ENCODE data around the gene ARMH3. TPM values are rescaled to one million over a fixed set of nuclear protein-coding genes. Genes with fewer than 3 reads are reported as not detected.

The ARMH3 gene
- total RNA-seq, 4 donors from 2014 or later = 12.9 to 19.3 (median 16.2) TPM

DNA sequence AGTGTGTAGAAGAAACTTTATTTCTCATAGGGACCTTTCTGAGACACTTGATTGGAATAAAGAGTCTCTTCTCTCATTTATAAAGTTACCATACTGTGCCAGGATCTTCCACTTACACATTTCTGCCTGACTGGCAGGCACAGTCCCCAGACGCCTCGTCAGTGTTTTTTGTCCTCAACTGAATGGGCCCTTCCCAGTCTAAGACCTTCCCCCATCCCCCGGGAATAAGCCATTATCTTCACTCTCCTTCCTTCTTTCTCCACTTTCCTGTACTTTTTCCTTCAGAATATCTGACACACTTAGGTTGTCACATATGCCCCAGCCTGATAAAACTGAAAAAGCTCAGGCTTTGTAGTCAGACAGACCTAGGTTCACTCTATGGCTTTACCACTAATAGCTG is 177.1 kb downstream of the ARMH3 start:
- peaks cover 0 to 7% (median 1%) of the 10 kb centered on the region in 4 donors for H3K36me3 ChIP-seq
- no peaks in the 10 kb centered on the region for H3K27me3 ChIP-seq
- intact Hi-C loops (cut with DNase I) = no loop called here
- 87% methylated on average over 3 of the region's 3 CpGs for WGBS
- H3K9me3 ChIP-seq = no peaks in the 10 kb centered on the region
- no peak overlapping the region for H3K27ac ChIP-seq (replicated peaks in 1 of 4)
- H3K4me1 ChIP-seq = peaks cover 11 to 20% (median 15%) of the 10 kb centered on the region in 4 donors
- DNase-seq (ENCODE audit: extremely low spot score) = no peak
- no peak overlapping the region for H3K4me3 ChIP-seq
- TF ChIP-seq POLR2AphosphoS5 (IDR thresholded peaks at IDR 0.05) (no peak), POLR2A (IDR thresholded peaks at IDR 0.05; ENCODE audit: low read depth) (no peak)

DNA sequence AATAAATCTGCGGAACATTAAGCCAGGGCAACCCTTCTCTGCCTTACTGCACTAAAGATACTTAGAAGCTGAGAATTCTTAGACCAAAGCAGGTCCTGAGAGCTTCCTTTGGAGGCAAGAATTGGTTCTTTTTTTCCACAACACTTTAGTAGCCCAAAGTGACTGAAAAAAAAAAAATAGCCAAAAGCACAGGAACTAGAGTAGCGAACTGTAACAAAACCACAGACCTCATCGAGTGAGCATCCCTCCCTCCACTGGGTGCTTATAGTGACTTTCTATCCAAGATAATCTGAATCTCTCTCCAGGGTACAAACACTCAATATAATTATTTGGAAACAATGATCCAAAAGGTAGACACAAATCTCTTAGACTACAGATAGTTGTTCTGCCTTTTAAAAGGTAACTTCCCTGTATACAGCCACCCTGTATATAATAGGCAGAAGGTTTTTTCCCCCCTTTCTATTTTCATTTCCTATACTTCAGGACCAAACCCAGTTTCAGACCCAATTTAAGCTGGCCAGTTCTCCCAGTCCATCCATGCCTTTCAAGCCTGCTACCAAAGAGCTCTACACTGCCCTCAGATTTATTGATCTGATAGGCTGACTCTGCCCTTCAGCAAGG is 180.8 kb downstream of the ARMH3 start:
- Histone ChIP-seq H3K27me3 (no peaks in the 10 kb centered on the region), H3K4me3 (no peak overlapping the region), H3K27ac (replicated peaks in 1 of 4) (no peak overlapping the region), H3K4me1 (peaks cover 7 to 15% (median 11%) of the 10 kb centered on the region in 4 donors), H3K9me3 (no peaks in the 10 kb centered on the region), H3K36me3 (peaks cover 0 to 7% (median 4%) of the 10 kb centered on the region in 4 donors)
- TF ChIP-seq POLR2AphosphoS5 (IDR thresholded peaks at IDR 0.05) = no peak
- TF ChIP-seq, protein P1, sequence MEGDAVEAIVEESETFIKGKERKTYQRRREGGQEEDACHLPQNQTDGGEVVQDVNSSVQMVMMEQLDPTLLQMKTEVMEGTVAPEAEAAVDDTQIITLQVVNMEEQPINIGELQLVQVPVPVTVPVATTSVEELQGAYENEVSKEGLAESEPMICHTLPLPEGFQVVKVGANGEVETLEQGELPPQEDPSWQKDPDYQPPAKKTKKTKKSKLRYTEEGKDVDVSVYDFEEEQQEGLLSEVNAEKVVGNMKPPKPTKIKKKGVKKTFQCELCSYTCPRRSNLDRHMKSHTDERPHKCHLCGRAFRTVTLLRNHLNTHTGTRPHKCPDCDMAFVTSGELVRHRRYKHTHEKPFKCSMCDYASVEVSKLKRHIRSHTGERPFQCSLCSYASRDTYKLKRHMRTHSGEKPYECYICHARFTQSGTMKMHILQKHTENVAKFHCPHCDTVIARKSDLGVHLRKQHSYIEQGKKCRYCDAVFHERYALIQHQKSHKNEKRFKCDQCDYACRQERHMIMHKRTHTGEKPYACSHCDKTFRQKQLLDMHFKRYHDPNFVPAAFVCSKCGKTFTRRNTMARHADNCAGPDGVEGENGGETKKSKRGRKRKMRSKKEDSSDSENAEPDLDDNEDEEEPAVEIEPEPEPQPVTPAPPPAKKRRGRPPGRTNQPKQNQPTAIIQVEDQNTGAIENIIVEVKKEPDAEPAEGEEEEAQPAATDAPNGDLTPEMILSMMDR (IDR thresholded peaks at IDR 0.05) = no peak
- TF ChIP-seq POLR2A (IDR thresholded peaks at IDR 0.05; ENCODE audit: low read depth) = no peak
- TF ChIP-seq EP300 (IDR thresholded peaks at IDR 0.05) = no peak
- WGBS = 67% methylated on average over 3 of the region's 3 CpGs
- no peak for DNase-seq (ENCODE audit: extremely low spot score)
- intact Hi-C loops (cut with DNase I) = no loop called here

DNA sequence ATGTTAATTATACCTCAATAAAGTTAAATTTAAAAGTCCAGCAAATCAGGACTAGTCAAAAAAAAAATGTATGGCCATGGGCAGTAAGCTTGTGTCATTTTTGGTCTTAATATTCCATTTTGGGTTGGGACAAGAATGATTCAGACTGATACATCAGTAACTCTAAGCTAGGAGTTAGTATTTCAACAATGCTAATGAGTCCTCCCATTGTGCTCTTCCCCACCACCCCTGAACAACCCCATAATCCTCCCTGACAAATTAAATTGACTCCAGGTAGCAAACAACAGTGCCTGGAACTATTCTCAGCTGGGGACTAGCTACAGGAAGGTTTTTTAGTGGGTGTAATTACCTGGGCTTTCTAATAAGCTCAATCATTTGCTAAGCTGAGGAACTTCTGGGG is 181.7 kb downstream of the ARMH3 start:
- Histone ChIP-seq H3K4me1 (peaks cover 0 to 6% (median 2%) of the 10 kb centered on the region in 4 donors), H3K4me3 (no peak overlapping the region), H3K27me3 (no peaks in the 10 kb centered on the region), H3K36me3 (peaks cover 0 to 7% (median 4%) of the 10 kb centered on the region in 4 donors), H3K27ac (replicated peaks in 1 of 4) (no peak overlapping the region), H3K9me3 (no peaks in the 10 kb centered on the region)
- no peak for DNase-seq (ENCODE audit: extremely low spot score)
- TF ChIP-seq EP300 (IDR thresholded peaks at IDR 0.05) (no peak), POLR2AphosphoS5 (IDR thresholded peaks at IDR 0.05) (no peak), POLR2A (IDR thresholded peaks at IDR 0.05; ENCODE audit: low read depth) (no peak)
- TF ChIP-seq, protein P1 (IDR thresholded peaks at IDR 0.05) = no peak
- intact Hi-C loops (cut with DNase I) = no loop called here

DNA sequence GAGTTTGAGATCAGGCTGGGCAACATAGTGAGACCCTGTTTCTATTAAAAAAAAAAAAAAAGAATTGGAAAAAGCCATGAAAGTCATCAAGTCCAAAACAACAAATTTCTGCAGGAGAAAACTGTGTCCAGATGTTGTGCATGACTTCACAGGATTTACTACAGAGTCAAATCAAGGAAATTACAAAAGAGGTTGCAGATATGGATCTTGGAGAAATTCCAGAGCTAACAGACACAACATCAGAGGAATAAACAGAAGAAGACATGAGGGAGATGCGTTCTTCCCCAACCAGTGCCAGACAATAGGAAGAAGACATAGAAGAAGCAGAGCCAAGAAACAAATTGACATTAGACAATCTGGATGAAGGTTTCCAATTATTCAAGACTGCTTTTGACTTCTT is 188.0 kb downstream of the ARMH3 start:
- no peaks in the 10 kb centered on the region for H3K9me3 ChIP-seq
- no peak overlapping the region for H3K27ac ChIP-seq (replicated peaks in 1 of 4)
- no peak overlapping the region for H3K4me3 ChIP-seq
- TF ChIP-seq POLR2A (IDR thresholded peaks at IDR 0.05; ENCODE audit: low read depth) = no peak
- TF ChIP-seq, protein P1 (IDR thresholded peaks at IDR 0.05) = no peak
- no peak for TF ChIP-seq EP300 (IDR thresholded peaks at IDR 0.05)
- TF ChIP-seq POLR2AphosphoS5 (IDR thresholded peaks at IDR 0.05) = no peak
- WGBS = 68% methylated on average over 1 of the region's 1 CpG
- DNase-seq (ENCODE audit: extremely low spot score) = no peak
- H3K4me1 ChIP-seq = no peaks in the 10 kb centered on the region
- intact Hi-C loops (cut with DNase I) = no loop called here
- no peaks in the 10 kb centered on the region for H3K27me3 ChIP-seq
- H3K36me3 ChIP-seq = peaks cover 0 to 6% (median 0%) of the 10 kb centered on the region in 4 donors

DNA sequence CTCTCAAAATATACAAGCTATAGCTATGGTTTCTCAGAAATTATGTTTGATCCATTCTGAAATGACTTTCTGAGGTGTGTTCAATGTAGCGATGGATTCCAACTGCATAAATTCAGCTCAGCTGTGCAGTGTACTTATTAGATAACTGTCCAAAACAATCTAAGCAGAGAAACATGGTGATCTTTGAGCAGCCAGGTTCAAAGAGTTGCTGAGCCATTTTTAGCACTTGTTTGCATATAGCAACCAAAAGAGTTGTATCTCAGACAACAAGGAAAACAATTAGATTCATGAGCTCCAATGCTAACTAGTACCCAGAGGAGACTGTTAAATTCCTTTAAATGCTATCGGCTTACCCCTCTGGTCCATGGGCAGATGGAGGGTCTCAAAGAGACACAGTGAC is 196.4 kb downstream of the ARMH3 start:
- Histone ChIP-seq H3K36me3 (peaks cover 0 to 8% (median 0%) of the 10 kb centered on the region in 4 donors), H3K9me3 (peaks cover 0 to 10% (median 4%) of the 10 kb centered on the region in 4 donors), H3K4me1 (peaks cover 0 to 18% (median 0%) of the 10 kb centered on the region in 4 donors), H3K4me3 (no peak overlapping the region), H3K27ac (replicated peaks in 1 of 4) (no peak overlapping the region), H3K27me3 (no peaks in the 10 kb centered on the region)
- no peak for DNase-seq (ENCODE audit: extremely low spot score)
- intact Hi-C loops (cut with DNase I) = no loop called here
- no peak for TF ChIP-seq EP300 (IDR thresholded peaks at IDR 0.05)
- no peak for TF ChIP-seq POLR2A (IDR thresholded peaks at IDR 0.05; ENCODE audit: low read depth)
- no peak for TF ChIP-seq POLR2AphosphoS5 (IDR thresholded peaks at IDR 0.05)
- TF ChIP-seq, protein P1 (IDR thresholded peaks at IDR 0.05) = no peak
- WGBS = 100% methylated on average over 2 of the region's 2 CpGs

All from esophagus muscularis mucosa (tissue), 4 donors.